ENCODE data around the gene SUB1.
"Not testable (repeated sequence)": the region's sequence is repeated elsewhere in the genome, so short reads cannot be mapped to it uniquely, and the experiment has no call there.

Gene SUB1

GRCh38 chr5:32585446-32586275, at the start of gene SUB1:
Gene SUB1, plus strand, starts transcription at chr5:32585557. Its CDS starts 2,956 bp downstream, at chr5:32588513.
- DNase-seq (ENCODE audit: low spot score) = peak; percentile 92

GRCh38 chr5:32536246-32536645, 49.1 kb upstream of the SUB1 start:
- DNase-seq (ENCODE audit: low spot score) = no peak

DNA sequence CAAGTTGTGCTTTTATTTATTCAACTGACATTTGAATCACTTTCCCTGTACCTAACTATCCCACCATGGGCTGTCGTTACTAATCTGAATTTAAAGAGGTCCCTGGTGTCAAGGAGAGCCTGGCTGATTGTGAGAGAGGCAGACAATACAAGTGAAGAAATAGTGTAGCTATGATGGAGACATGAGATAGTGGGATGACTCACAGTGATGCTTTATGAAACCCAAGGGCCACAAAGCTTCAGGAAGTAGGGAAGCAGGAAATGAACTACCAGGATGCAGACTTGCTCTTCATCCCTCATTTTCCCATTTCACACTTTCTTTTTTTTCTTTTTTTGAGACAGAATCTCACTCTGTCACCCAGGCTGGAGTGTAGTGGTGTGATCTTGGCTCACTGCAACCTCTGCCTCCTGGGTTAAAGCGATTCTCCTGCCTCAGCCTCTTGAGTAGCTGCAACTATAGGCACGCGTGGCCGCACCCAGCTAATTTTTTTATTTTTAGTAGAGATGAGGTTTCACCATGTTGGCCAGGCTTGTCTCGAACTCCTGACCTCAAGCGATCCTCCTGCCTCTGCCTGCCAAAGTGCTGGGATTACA, 47.8 kb upstream of the SUB1 start:
- peak; percentile 34 for DNase-seq (ENCODE audit: low spot score)

DNA sequence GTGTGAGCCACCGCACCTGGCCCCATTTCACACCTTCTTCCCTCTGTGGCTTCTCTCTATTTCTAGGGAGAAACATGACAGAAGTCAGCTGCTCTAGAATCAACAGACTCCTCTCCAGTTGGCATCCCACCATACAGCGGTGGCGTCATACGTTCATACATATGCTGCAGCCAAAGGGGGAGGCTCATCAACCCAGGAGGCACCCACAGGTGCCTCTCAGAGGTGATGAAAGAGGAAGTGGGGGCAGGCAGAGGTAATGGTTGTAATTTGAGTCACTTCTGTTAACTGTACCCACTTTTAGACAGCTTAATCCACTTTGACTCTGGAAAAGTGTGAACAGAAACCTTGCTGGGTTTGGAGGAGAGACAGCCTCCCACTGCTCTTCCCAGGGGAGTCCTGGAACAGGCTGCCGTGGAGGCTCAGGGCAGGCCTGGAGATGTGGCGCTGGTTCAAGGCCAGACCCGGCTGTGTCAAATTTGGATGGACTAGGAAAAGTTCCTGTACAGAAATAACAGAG, 47.3 kb upstream of the SUB1 start:
- no peak for DNase-seq (ENCODE audit: low spot score)

GRCh38 chr5:32539981-32540845, 45.1 kb upstream of the SUB1 start:
- DNase-seq (ENCODE audit: low spot score) = no peak

- peak; percentile 45 for DNase-seq (ENCODE audit: low spot score)
These were observed 44.1 kb upstream of the SUB1 start for GRCh38 chr5:32541241-32541640.

DNA sequence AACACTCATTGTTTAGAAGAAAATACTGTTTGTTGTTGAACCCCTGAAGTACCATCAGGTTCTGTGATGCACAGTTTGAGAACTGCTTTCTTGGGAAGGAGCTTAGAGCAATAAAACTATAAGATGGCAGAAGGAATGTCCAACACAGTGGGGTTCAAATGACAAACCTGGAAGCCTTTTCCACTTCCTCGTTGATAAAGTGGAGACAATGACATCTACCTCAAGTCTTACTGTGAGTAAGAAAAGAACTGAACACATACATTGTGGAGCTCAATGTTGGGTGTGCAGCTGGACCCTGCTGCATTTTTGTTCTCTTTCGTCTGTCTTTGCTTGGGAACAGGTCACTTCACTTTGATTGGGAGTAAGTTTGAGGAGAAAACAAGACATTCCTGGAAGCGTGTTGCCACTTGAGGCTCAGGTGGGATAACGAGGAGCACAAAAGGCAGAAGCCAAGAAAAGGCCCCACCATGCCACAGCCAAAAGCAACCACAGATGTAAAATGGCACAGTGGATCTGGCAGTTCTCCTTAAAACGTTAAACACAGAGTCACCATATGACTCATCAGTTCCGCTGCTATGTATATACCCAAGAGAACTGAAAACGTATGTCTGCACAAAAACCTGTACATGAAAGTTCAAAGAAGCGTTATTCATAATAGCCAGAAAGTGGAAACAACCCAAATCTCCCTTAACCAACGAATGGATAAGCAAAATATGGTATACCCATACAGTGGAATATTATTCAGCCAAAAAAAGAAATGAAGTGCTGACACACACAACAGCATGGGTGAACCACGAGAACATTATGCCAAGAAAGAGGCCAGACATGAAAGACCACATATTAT, 42.9 kb upstream of the SUB1 start:
- DNase-seq (ENCODE audit: low spot score) = no peak

- no peak for DNase-seq (ENCODE audit: low spot score)
These were observed 42.1 kb upstream of the SUB1 start for GRCh38 chr5:32543291-32543690.

DNA sequence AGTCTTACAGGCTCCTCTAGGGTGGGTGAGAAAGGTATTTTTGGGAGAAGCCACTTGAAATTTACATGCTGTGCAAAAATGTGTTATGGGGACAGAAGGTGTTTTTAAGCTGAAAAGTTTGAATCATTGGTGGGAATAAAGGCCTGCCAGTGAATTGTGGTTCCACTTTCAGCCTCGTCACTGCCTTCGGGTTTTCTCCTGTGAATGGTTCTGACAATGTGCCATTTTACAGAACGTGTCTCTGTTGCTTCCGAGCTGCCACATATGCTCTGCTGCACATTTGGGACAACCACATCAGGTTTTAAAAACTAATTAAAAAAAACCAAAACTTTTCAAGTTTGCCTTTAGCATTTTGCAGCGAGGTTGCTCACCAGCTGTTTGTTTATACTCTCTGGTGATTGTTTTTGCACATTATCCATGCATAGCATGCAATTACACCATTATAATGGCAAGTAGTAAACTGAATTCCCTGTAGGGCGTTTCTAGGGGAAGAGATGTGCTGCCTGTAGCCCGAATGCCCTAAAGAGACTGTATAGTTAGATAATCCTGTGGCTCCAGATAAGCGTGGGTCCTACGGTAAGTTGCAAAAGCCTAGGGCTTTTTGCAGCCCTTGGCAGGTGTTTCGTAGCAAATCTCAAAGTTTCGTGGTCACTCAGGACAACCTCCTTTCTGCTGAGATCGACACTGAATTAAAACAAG, 40.1 kb upstream of the SUB1 start:
- DNase-seq (ENCODE audit: low spot score) = no peak

GRCh38 chr5:32551194-32551593, 34.2 kb upstream of the SUB1 start:
- DNase-seq (ENCODE audit: low spot score) = no peak

DNA sequence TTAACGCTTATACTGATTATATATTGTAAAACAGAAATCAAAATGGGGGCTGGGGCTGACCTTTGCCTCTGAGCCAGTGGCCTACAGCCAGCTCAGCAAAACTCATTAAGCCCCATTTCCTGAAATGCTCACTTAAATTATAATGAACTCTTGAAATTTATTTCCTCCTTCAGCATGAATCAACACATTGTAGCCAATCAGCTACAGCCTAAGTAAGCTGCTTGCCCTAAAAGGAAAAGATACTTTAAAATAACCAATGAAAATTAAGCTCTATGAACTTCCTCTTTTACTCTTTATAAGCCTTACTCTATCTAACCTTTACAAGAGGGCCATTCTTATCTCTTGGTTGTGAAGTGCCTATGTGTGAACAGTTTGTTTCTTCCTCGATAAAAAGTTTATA, 33.5 kb upstream of the SUB1 start:
- no peak for DNase-seq (ENCODE audit: low spot score)

DNA sequence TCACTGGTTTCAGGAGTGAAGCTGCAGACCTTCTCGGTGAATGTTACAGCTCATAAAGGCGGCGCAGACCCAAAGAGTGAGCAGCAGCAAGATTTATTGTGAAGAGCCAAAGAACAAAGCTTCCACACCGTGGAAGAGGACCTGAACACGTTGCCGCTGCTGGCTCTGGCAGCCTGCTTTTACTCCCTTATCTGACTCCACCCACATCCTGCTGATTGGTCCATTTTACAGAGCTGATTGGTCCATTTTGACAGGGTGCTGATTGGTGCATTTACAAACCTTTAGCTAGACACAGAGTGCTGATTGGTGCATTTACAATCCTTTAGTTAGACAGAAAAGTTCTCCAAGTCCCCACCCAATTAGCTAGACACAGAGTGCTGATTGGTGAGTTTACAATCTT, 32.9 kb upstream of the SUB1 start:
- not testable (repeated sequence) for DNase-seq (ENCODE audit: low spot score)

DNA sequence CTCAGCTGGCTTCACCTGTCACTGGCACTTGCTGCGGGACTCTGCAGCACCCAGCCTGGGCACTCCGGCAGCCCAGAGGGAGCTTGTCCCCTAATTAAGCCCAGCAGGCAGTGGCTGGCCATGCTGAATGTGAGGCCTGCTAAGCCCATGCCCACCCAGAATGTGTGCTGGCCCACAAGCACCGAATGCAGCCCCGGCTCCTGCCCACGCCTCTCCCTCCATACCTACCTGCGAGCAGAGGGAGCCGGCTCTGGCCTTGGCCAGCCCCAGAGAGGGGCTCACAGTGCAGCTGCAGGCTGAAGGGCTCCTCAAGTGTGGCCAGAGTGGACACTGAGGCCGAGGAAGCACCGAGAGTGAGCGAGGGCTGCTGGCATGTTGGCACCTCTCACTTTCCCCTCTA, 32.4 kb upstream of the SUB1 start:
- DNase-seq (ENCODE audit: low spot score) = no peak

- not testable (repeated sequence) for DNase-seq (ENCODE audit: low spot score)
These were observed 31.1 kb upstream of the SUB1 start for GRCh38 chr5:32554181-32554780.

GRCh38 chr5:32556543-32556942, 28.8 kb upstream of the SUB1 start:
- DNase-seq (ENCODE audit: low spot score) = not testable (repeated sequence)

GRCh38 chr5:32559411-32559810, 25.9 kb upstream of the SUB1 start:
- DNase-seq (ENCODE audit: low spot score) = no peak

DNA sequence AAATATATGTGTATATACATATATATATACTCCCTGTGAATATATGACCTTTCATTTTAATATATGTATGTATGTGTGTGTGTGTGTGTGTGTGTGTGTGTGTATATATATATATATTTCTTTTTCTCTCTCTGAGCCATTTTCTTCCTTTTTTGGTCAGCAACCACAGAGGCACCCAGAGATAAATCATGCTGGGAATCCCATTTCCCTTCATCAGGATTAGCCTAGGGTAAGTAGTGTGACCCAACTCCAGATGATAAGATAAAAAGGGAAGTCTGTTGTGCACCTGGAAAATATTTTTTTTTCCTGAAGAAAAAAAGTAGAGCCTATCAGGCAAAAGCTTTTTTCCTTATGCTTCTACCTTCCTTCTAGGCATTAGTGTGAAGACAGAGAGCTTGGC, 25.4 kb upstream of the SUB1 start:
- DNase-seq (ENCODE audit: low spot score) = no peak

DNA sequence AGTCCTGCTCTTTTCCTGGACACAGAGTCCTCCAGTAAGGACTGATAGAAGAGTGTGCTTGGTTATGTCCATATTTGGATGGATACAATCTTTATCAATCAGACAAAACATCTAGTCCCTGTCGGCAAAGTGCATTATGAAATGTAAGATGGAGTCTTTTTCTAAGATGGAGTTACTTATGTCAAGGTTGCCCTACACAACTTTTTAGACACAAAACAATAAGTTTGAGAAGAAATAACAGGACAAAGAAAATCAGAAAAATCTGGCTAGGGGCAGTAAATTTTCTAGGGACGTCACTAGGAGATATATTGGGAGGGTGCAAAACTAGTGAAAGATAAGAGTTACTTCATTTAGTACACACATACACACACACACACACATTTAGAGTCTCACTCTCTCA, 23.3 kb upstream of the SUB1 start:
- DNase-seq (ENCODE audit: low spot score) = no peak

GRCh38 chr5:32562843-32563242, 22.5 kb upstream of the SUB1 start:
- DNase-seq (ENCODE audit: low spot score) = no peak

- DNase-seq (ENCODE audit: low spot score) = no peak
These were observed 21.7 kb upstream of the SUB1 start for GRCh38 chr5:32563614-32564013.

DNA sequence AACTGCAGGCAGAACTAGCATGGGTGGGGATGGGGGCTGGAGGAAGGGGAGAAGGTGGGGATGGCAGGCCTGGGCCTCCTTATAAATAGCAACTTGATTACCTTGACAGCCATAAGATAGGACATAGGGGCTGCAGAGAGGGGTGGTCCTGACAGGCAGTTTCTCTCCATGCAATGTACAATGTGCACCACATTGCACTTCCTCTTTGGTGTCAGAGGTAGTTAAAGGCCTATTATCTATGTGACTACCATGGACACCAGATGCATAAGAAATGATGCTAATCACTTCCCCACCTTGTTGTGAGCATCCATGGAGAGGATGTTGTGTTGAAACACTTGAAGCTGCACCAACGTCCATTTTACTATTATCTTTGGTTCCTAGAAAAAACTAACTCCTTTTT, 20.2 kb upstream of the SUB1 start:
- DNase-seq (ENCODE audit: low spot score) = no peak
